ENCODE measurements around the gene PARVG. TPM values are rescaled to one million over a fixed set of nuclear protein-coding genes. Genes with fewer than 3 reads are reported as not detected.

Gene PARVG, protein sequence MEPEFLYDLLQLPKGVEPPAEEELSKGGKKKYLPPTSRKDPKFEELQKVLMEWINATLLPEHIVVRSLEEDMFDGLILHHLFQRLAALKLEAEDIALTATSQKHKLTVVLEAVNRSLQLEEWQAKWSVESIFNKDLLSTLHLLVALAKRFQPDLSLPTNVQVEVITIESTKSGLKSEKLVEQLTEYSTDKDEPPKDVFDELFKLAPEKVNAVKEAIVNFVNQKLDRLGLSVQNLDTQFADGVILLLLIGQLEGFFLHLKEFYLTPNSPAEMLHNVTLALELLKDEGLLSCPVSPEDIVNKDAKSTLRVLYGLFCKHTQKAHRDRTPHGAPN
- total RNA-seq, result 5.8 TPM

GRCh38 chr22:44180706-44181032, at the start of gene PARVG:
PARVG (plus strand) TSS chr22:44180925; CDS start chr22:44183330, 2,405 bp downstream.

Other genes starting within 250 kb of the PARVG start
- gene SAMM50, start 225.5 kb upstream of the PARVG start, total RNA-seq, result 47.9 TPM
- gene PARVB, start 156.6 kb upstream of the PARVG start, total RNA-seq, result 22.0 TPM
- gene SHISAL1, start 132.0 kb downstream of the PARVG start, total RNA-seq, result 6.3 TPM

All from camera-type eye (tissue), 1 donor.